ENCODE results near the gene PDHB.

PDHB gene

GRCh38 chr3:58473275-58473674 is 39.6 kb upstream of the PDHB start:
- TF ChIP-seq ZFX (IDR thresholded peaks at IDR 0.05; ENCODE audit: borderline replicate concordance), result no peak
- TF ChIP-seq CTCF (IDR thresholded peaks at IDR 0.05), result no peak
- H3K27ac ChIP-seq, result no peak overlapping the region

- TF ChIP-seq CTCF (IDR thresholded peaks at IDR 0.05) (no peak), ZFX (IDR thresholded peaks at IDR 0.05; ENCODE audit: borderline replicate concordance) (no peak)
- peak overlapping the region; percentile 48 for H3K27ac ChIP-seq
These were observed 37.6 kb upstream of the PDHB start for GRCh38 chr3:58471025-58471887.

GRCh38 chr3:58470363-58471024 is 36.9 kb upstream of the PDHB start:
- TF ChIP-seq ZFX (IDR thresholded peaks at IDR 0.05; ENCODE audit: borderline replicate concordance) (no peak), CTCF (IDR thresholded peaks at IDR 0.05) (no peak)
- peak overlapping the region; percentile 48 for H3K27ac ChIP-seq

GRCh38 chr3:58469096-58469495 is 35.5 kb upstream of the PDHB start:
- TF ChIP-seq ZFX (IDR thresholded peaks at IDR 0.05; ENCODE audit: borderline replicate concordance), result no peak
- no peak for TF ChIP-seq CTCF (IDR thresholded peaks at IDR 0.05)
- no peak overlapping the region for H3K27ac ChIP-seq

- H3K27ac ChIP-seq, result no peak overlapping the region
- no peak for TF ChIP-seq CTCF (IDR thresholded peaks at IDR 0.05)
- TF ChIP-seq ZFX (IDR thresholded peaks at IDR 0.05; ENCODE audit: borderline replicate concordance), result no peak
These were observed 33.4 kb upstream of the PDHB start for GRCh38 chr3:58466899-58467563.

- no peak for TF ChIP-seq ZFX (IDR thresholded peaks at IDR 0.05; ENCODE audit: borderline replicate concordance)
- TF ChIP-seq CTCF (IDR thresholded peaks at IDR 0.05), result no peak
- no peak overlapping the region for H3K27ac ChIP-seq
These were observed 31.2 kb upstream of the PDHB start for GRCh38 chr3:58464866-58465265.
